ENCODE data around the gene TJAP1. TPM values are rescaled to one million over a fixed set of nuclear protein-coding genes. Genes with fewer than 3 reads are reported as not detected.
A peak's percentile ranks its signal among the peaks of the same experiment; 100 is the strongest.
"Not testable (repeated sequence)": the region's sequence is repeated elsewhere in the genome, so short reads cannot be mapped to it uniquely, and the experiment has no call there.

Gene TJAP1
- total RNA-seq, 2 experiments from 2014 or later: 36.5 to 37.2 TPM

- no peaks in the 10 kb centered on the region for H3K27me3 Mint-ChIP-seq
- no peak overlapping the region for H3K27ac Mint-ChIP-seq
- H3K4me1 Mint-ChIP-seq: peaks cover 26% of the 10 kb centered on the region
- no peaks in the 10 kb centered on the region for H3K9me3 Mint-ChIP-seq
- DNase-seq: no peak
- H3K4me3 Mint-ChIP-seq: no peak overlapping the region
- H3K36me3 Mint-ChIP-seq: peaks cover 10% of the 10 kb centered on the region
These were observed 38.4 kb downstream of the TJAP1 start for GRCh38 chr6:43515808-43516207.

- DNase-seq: no peak
- no peak overlapping the region for H3K27ac Mint-ChIP-seq
- peaks cover 13% of the 10 kb centered on the region for H3K36me3 Mint-ChIP-seq
- H3K4me1 Mint-ChIP-seq: peaks cover 26% of the 10 kb centered on the region
- H3K9me3 Mint-ChIP-seq: no peaks in the 10 kb centered on the region
- no peaks in the 10 kb centered on the region for H3K27me3 Mint-ChIP-seq
- no peak overlapping the region for H3K4me3 Mint-ChIP-seq
These were observed 39.0 kb downstream of the TJAP1 start for GRCh38 chr6:43516367-43516696.

GRCh38 chr6:43516697-43517504, 39.5 kb downstream of the TJAP1 start, which contains the start of the genes POLR1C and YIPF3:
POLR1C (plus strand) TSS chr6:43517089; CDS start chr6:43517110, 21 bp downstream.
YIPF3 (minus strand) TSS chr6:43516926; CDS start chr6:43516807, 119 bp downstream.
- peak; percentile 94 for DNase-seq
- H3K9me3 Mint-ChIP-seq: no peaks in the 10 kb centered on the region
- H3K36me3 Mint-ChIP-seq: peaks cover 13% of the 10 kb centered on the region
- peaks cover 26% of the 10 kb centered on the region for H3K4me1 Mint-ChIP-seq
- H3K27me3 Mint-ChIP-seq: no peaks in the 10 kb centered on the region
- H3K4me3 Mint-ChIP-seq: no peak within 1 kb of the TSS
- H3K27ac Mint-ChIP-seq: no peak within 1 kb of the TSS

GRCh38 chr6:43517505-43518357, 40.4 kb downstream of the TJAP1 start:
- H3K27ac Mint-ChIP-seq: no peak overlapping the region
- DNase-seq: no peak
- H3K9me3 Mint-ChIP-seq: no peaks in the 10 kb centered on the region
- H3K4me1 Mint-ChIP-seq: peaks cover 26% of the 10 kb centered on the region
- no peak overlapping the region for H3K4me3 Mint-ChIP-seq
- H3K27me3 Mint-ChIP-seq: no peaks in the 10 kb centered on the region
- peaks cover 13% of the 10 kb centered on the region for H3K36me3 Mint-ChIP-seq

GRCh38 chr6:43520097-43520496, 42.7 kb downstream of the TJAP1 start:
- H3K27ac Mint-ChIP-seq: no peak overlapping the region

GRCh38 chr6:43521836-43522235, 44.5 kb downstream of the TJAP1 start:
- no peak overlapping the region for H3K27ac Mint-ChIP-seq
- H3K4me1 Mint-ChIP-seq: peaks cover 7% of the 10 kb centered on the region
- H3K4me3 Mint-ChIP-seq: no peak overlapping the region
- peaks cover 25% of the 10 kb centered on the region for H3K36me3 Mint-ChIP-seq
- DNase-seq: no peak
- no peaks in the 10 kb centered on the region for H3K27me3 Mint-ChIP-seq
- H3K9me3 Mint-ChIP-seq: no peaks in the 10 kb centered on the region

More at GRCh38 chr6:43520097-43520496, 42.7 kb downstream of the TJAP1 start:
- Mint-ChIP-seq H3K27me3 (no peaks in the 10 kb centered on the region), H3K9me3 (no peaks in the 10 kb centered on the region), H3K4me3 (no peak overlapping the region), H3K4me1 (peaks cover 16% of the 10 kb centered on the region), H3K36me3 (peaks cover 21% of the 10 kb centered on the region)
- DNase-seq: no peak

- no peaks in the 10 kb centered on the region for H3K27me3 Mint-ChIP-seq
- H3K9me3 Mint-ChIP-seq: no peaks in the 10 kb centered on the region
- H3K36me3 Mint-ChIP-seq: peaks cover 29% of the 10 kb centered on the region
- no peak for DNase-seq
- H3K4me3 Mint-ChIP-seq: no peak overlapping the region
- H3K27ac Mint-ChIP-seq: peak overlapping the region; percentile 61
- H3K4me1 Mint-ChIP-seq: peaks cover 7% of the 10 kb centered on the region
These were observed 45.3 kb downstream of the TJAP1 start for GRCh38 chr6:43522547-43523261.

- Mint-ChIP-seq H3K9me3 (no peaks in the 10 kb centered on the region), H3K36me3 (peaks cover 30% of the 10 kb centered on the region), H3K27me3 (no peaks in the 10 kb centered on the region), H3K4me1 (peaks cover 7% of the 10 kb centered on the region), H3K4me3 (no peak overlapping the region), H3K27ac (peak overlapping the region; percentile 40)
- DNase-seq: no peak
These were observed 45.9 kb downstream of the TJAP1 start for GRCh38 chr6:43523284-43523683.

GRCh38 chr6:43524483-43524961, 47.2 kb downstream of the TJAP1 start:
- H3K36me3 Mint-ChIP-seq: peaks cover 30% of the 10 kb centered on the region
- peaks cover 7% of the 10 kb centered on the region for H3K4me1 Mint-ChIP-seq
- H3K4me3 Mint-ChIP-seq: no peak overlapping the region
- DNase-seq: no peak
- H3K9me3 Mint-ChIP-seq: no peaks in the 10 kb centered on the region
- peak overlapping the region; percentile 34 for H3K27ac Mint-ChIP-seq
- no peaks in the 10 kb centered on the region for H3K27me3 Mint-ChIP-seq

- Mint-ChIP-seq H3K27me3 (no peaks in the 10 kb centered on the region), H3K27ac (no peak overlapping the region), H3K4me3 (no peak overlapping the region), H3K36me3 (peaks cover 20% of the 10 kb centered on the region), H3K9me3 (no peaks in the 10 kb centered on the region), H3K4me1 (no peaks in the 10 kb centered on the region)
- no peak for DNase-seq
These were observed 54.8 kb downstream of the TJAP1 start for GRCh38 chr6:43532201-43532600.

- peaks cover 31% of the 10 kb centered on the region for H3K36me3 Mint-ChIP-seq
- H3K27me3 Mint-ChIP-seq, DNase-seq, H3K27ac Mint-ChIP-seq, H3K9me3 Mint-ChIP-seq, H3K4me1 Mint-ChIP-seq, H3K4me3 Mint-ChIP-seq: not testable (repeated sequence)
These were observed 61.6 kb downstream of the TJAP1 start for GRCh38 chr6:43538986-43539385.

- peaks cover 31% of the 10 kb centered on the region for H3K36me3 Mint-ChIP-seq
- DNase-seq, H3K4me3 Mint-ChIP-seq, H3K27ac Mint-ChIP-seq, H3K9me3 Mint-ChIP-seq, H3K27me3 Mint-ChIP-seq, H3K4me1 Mint-ChIP-seq: not testable (repeated sequence)
These were observed 62.0 kb downstream of the TJAP1 start for GRCh38 chr6:43539409-43539808.

GRCh38 chr6:43540507-43540906, 63.1 kb downstream of the TJAP1 start:
- no peaks in the 10 kb centered on the region for H3K9me3 Mint-ChIP-seq
- H3K4me3 Mint-ChIP-seq: no peak overlapping the region
- H3K36me3 Mint-ChIP-seq: peaks cover 33% of the 10 kb centered on the region
- no peaks in the 10 kb centered on the region for H3K27me3 Mint-ChIP-seq
- H3K27ac Mint-ChIP-seq: no peak overlapping the region
- no peaks in the 10 kb centered on the region for H3K4me1 Mint-ChIP-seq
- DNase-seq: no peak

- peaks cover 33% of the 10 kb centered on the region for H3K36me3 Mint-ChIP-seq
- no peak overlapping the region for H3K4me3 Mint-ChIP-seq
- H3K4me1 Mint-ChIP-seq: no peaks in the 10 kb centered on the region
- H3K27me3 Mint-ChIP-seq: no peaks in the 10 kb centered on the region
- no peak for DNase-seq
- H3K27ac Mint-ChIP-seq: no peak overlapping the region
- H3K9me3 Mint-ChIP-seq: no peaks in the 10 kb centered on the region
These were observed 64.6 kb downstream of the TJAP1 start for GRCh38 chr6:43541774-43542471.

Measured in activated naive CD8-positive, alpha-beta T cell treated with anti-CD3 and anti-CD28 coated beads for 36 hours (primary cell).